Measurements from ENCODE around the gene OR2T8. TPM values are rescaled to one million over a fixed set of nuclear protein-coding genes. Genes with fewer than 3 reads are reported as not detected.

The OR2T8 gene
- total and polyA plus RNA-seq, 3 donors from 2014 or later, result 0.44 to 0.55 TPM; not detected in 1

- DNase-seq, result no peak
- Histone ChIP-seq H3K4me3 (no peak overlapping the region), H3K27me3 (no peaks in the 10 kb centered on the region), H3K27ac (no peak overlapping the region), H3K4me1 (no peaks in the 10 kb centered on the region), H3K36me3 (ENCODE audit: low read depth, missing control alignments) (no peaks in the 10 kb centered on the region), H3K9me3 (no peaks in the 10 kb centered on the region)
- WGBS, 2 donors, result 88 to 94% methylated on average over 12 to 14 of the region's 14 CpGs
- intact Hi-C loops (cut with DNase I; ENCODE audit: low total_unique reads), result no loop called here
- no peak for TF ChIP-seq CTCF (IDR thresholded peaks at IDR 0.05)
- TF ChIP-seq POLR2A (IDR thresholded peaks at IDR 0.05), result no peak
These were observed 24.1 kb upstream of the OR2T8 start for GRCh38 chr1:247895976-247896375.

DNA sequence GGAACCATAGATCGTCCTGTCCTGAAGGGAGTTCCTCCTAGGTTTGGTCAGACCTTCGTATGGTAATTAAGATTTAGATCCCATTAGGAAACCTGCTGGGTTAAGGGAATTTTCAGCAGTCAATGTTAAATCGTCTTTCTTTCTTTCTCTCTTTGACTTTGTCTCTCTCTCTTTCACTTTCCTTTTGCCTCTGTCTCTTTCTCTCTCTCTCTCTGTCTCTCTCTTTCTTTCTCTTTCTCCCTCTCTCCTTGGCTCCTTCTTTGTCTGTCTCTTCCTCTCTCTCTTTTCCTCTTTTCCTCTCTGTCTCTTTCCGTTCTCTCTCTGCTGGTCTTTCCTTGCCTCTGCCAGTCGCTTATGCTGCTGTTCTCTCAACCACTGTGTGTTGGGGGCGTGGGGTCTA lies 15.9 kb upstream of the OR2T8 start:
- intact Hi-C loops (cut with DNase I; ENCODE audit: low total_unique reads), result no loop called here
- DNase-seq, result no peak
- no peaks in the 10 kb centered on the region for H3K9me3 ChIP-seq
- 79 to 92% methylated on average over 6 of the region's 6 CpGs for WGBS, 2 donors
- no peaks in the 10 kb centered on the region for H3K4me1 ChIP-seq
- no peak overlapping the region for H3K27ac ChIP-seq
- TF ChIP-seq POLR2A (IDR thresholded peaks at IDR 0.05) (no peak), CTCF (IDR thresholded peaks at IDR 0.05) (no peak)
- no peaks in the 10 kb centered on the region for H3K27me3 ChIP-seq
- no peaks in the 10 kb centered on the region for H3K36me3 ChIP-seq (ENCODE audit: low read depth, missing control alignments)
- no peak overlapping the region for H3K4me3 ChIP-seq

- Histone ChIP-seq H3K9me3 (no peaks in the 10 kb centered on the region), H3K27me3 (no peaks in the 10 kb centered on the region), H3K27ac (no peak overlapping the region), H3K36me3 (ENCODE audit: low read depth, missing control alignments) (no peaks in the 10 kb centered on the region), H3K4me3 (no peak overlapping the region), H3K4me1 (no peaks in the 10 kb centered on the region)
- intact Hi-C loops (cut with DNase I; ENCODE audit: low total_unique reads), result no loop called here
- TF ChIP-seq POLR2A (IDR thresholded peaks at IDR 0.05) (no peak), CTCF (IDR thresholded peaks at IDR 0.05) (no peak)
- no peak for DNase-seq
- WGBS, 2 donors, result 83 to 92% methylated on average over 11 to 13 of the region's 13 CpGs
These were observed 14.9 kb upstream of the OR2T8 start for GRCh38 chr1:247905181-247905580.

GRCh38 chr1:247905910-247906503 lies 14.0 kb upstream of the OR2T8 start:
- TF ChIP-seq CTCF (IDR thresholded peaks at IDR 0.05) (no peak), POLR2A (IDR thresholded peaks at IDR 0.05) (no peak)
- 71 to 74% methylated on average over 9 of the region's 9 CpGs for whole genome bisulfite sequencing, 2 donors
- intact Hi-C loops (cut with DNase I; ENCODE audit: low total_unique reads), result no loop called here
- Histone ChIP-seq H3K36me3 (ENCODE audit: low read depth, missing control alignments) (no peaks in the 10 kb centered on the region), H3K27ac (no peak overlapping the region), H3K9me3 (no peaks in the 10 kb centered on the region), H3K4me1 (no peaks in the 10 kb centered on the region), H3K27me3 (no peaks in the 10 kb centered on the region), H3K4me3 (no peak overlapping the region)
- DNase-seq, result no peak

- no peak overlapping the region for H3K27ac ChIP-seq
- no peak overlapping the region for H3K4me3 ChIP-seq
- no peaks in the 10 kb centered on the region for H3K27me3 ChIP-seq
- no peaks in the 10 kb centered on the region for H3K36me3 ChIP-seq (ENCODE audit: low read depth, missing control alignments)
- TF ChIP-seq CTCF (IDR thresholded peaks at IDR 0.05) (no peak), POLR2A (IDR thresholded peaks at IDR 0.05) (no peak)
- whole genome bisulfite sequencing, 2 donors, result 48 to 60% methylated on average over 7 of the region's 7 CpGs
- no peaks in the 10 kb centered on the region for H3K4me1 ChIP-seq
- intact Hi-C loops (cut with DNase I; ENCODE audit: low total_unique reads), result no loop called here
- no peaks in the 10 kb centered on the region for H3K9me3 ChIP-seq
- no peak for DNase-seq
These were observed 13.5 kb upstream of the OR2T8 start for GRCh38 chr1:247906504-247907047.

All from testis (tissue), 3 donors.